ENCODE data around the gene RAB19.

DNA sequence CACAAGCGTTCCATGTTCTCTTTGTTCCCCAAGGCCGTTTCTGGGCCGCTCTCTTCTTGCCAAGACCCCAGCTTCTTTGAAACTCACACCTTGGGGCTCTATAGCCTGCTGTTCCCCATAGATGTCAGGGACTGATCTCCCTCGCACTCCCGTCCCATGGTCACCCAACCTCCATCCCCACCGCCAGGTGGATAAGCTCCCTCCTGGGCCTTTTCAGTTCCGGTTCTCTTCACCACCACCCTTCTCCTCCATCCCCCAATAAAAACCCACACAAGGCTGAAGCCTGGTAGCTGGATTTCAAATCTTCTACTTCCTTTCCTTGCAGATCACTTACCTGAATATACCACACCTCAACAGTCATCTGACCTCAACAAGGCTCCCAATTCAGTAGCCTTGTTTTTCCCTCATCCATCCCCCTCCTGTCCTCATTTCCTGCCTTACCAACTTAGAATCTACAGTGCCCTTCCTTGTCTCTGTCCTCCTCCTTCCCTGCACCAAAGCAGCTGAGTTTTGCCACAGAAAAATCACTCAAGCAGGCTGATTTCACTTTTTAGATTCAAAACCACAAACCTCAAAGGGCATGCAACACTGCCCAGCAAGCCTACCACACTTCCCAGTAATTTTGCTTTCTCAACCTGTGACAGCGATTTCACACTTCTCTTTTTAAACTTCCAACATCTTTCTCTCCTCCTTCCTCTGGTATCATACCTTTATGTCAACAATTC lies 13.2 kb upstream of the RAB19 start:
- TF ChIP-seq, protein P1, sequence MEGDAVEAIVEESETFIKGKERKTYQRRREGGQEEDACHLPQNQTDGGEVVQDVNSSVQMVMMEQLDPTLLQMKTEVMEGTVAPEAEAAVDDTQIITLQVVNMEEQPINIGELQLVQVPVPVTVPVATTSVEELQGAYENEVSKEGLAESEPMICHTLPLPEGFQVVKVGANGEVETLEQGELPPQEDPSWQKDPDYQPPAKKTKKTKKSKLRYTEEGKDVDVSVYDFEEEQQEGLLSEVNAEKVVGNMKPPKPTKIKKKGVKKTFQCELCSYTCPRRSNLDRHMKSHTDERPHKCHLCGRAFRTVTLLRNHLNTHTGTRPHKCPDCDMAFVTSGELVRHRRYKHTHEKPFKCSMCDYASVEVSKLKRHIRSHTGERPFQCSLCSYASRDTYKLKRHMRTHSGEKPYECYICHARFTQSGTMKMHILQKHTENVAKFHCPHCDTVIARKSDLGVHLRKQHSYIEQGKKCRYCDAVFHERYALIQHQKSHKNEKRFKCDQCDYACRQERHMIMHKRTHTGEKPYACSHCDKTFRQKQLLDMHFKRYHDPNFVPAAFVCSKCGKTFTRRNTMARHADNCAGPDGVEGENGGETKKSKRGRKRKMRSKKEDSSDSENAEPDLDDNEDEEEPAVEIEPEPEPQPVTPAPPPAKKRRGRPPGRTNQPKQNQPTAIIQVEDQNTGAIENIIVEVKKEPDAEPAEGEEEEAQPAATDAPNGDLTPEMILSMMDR (IDR thresholded peaks at IDR 0.05): no peak
- TF ChIP-seq POLR2A (IDR thresholded peaks at IDR 0.05): no peak

Measured in Peyer's patch (tissue), 4 donors.